ENCODE data around the gene SIRT7. TPM values are rescaled to one million over a fixed set of nuclear protein-coding genes. Genes with fewer than 3 reads are reported as not detected.
A peak's percentile ranks its signal among the peaks of the same experiment; 100 is the strongest.
"Not testable (repeated sequence)": the region's sequence is repeated elsewhere in the genome, so short reads cannot be mapped to it uniquely, and the experiment has no call there.

Gene SIRT7
- total RNA-seq, 3 donors from 2014 or later (not counting 1 experiment from before 2014, with no cell fraction given) = 75.8 to 102 (median 94.9) TPM

- Mint-ChIP-seq H3K4me1 (peaks cover 21 to 35% of the 10 kb centered on the region in 2 donors), H3K27me3 (ENCODE audit: low read depth in 2 of 2) (peaks cover 0 to 3% of the 10 kb centered on the region in 2 donors), H3K4me3 (peak overlapping the region; percentile 97), H3K9me3 (no peaks in the 10 kb centered on the region), H3K27ac (peak overlapping the region in 1 of 2 donors; percentile 80), H3K36me3 (no peaks in the 10 kb centered on the region)
- Histone ChIP-seq H3K9me3 (ENCODE audit: control insufficient read depth, insufficient read depth, low read length) (no peaks in the 10 kb centered on the region), H3K27me3 (ENCODE audit: control insufficient read depth, insufficient read depth, low read length) (no peaks in the 10 kb centered on the region), H3K27ac (ENCODE audit: low read length) (no peak overlapping the region), H3K4me3 (ENCODE audit: low read length) (no peak overlapping the region), H3K4me1 (ENCODE audit: control insufficient read depth, insufficient read depth, low read length) (peaks cover 40% of the 10 kb centered on the region), H3K36me3 (ENCODE audit: control insufficient read depth, insufficient read depth, low read length) (peaks cover 25% of the 10 kb centered on the region)
- no peak for DNase-seq
- intact Hi-C loops (cut with micrococcal nuclease) = no loop called here
- no peak for TF ChIP-seq CTCF (IDR thresholded peaks at IDR 0.05)
- WGBS (ENCODE audit: insufficient coverage) = 66% methylated on average over 14 of the region's 15 CpGs
- ATAC-seq = no peak
Measured at GRCh38 chr17:81918832-81919545, 1.0 kb upstream of the SIRT7 start.

- H3K9me3 ChIP-seq (ENCODE audit: control insufficient read depth, insufficient read depth, low read length); DNase-seq; intact Hi-C loops (cut with micrococcal nuclease); H3K36me3 Mint-ChIP-seq; H3K27me3 Mint-ChIP-seq (ENCODE audit: low read depth in 2 of 2); H3K4me3 ChIP-seq (ENCODE audit: low read length); H3K9me3 Mint-ChIP-seq; H3K27me3 ChIP-seq (ENCODE audit: control insufficient read depth, insufficient read depth, low read length): not testable (repeated sequence)
- Histone ChIP-seq H3K4me1 (ENCODE audit: control insufficient read depth, insufficient read depth, low read length) (peaks cover 33% of the 10 kb centered on the region), H3K36me3 (ENCODE audit: control insufficient read depth, insufficient read depth, low read length) (peaks cover 32% of the 10 kb centered on the region), H3K27ac (ENCODE audit: low read length) (peak overlapping the region; percentile 59)
- 44% methylated on average over 9 of the region's 9 CpGs for WGBS (ENCODE audit: insufficient coverage)
- Mint-ChIP-seq H3K4me3 (peak overlapping the region; percentile 97), H3K4me1 (peaks cover 22 to 34% of the 10 kb centered on the region in 2 donors), H3K27ac (peak overlapping the region; percentile 80 to 90)
- ATAC-seq = peak in 1 of 3 donors; percentile 26
Measured at GRCh38 chr17:81918333-81918669, 325 bp upstream of the SIRT7 start.

GRCh38 chr17:81916234-81917001 lies 1.6 kb downstream of the SIRT7 start:
- H3K27ac ChIP-seq (ENCODE audit: low read length) = no peak overlapping the region
- Mint-ChIP-seq H3K4me3 (peak overlapping the region; percentile 78), H3K9me3 (no peaks in the 10 kb centered on the region), H3K36me3 (no peaks in the 10 kb centered on the region), H3K27me3 (ENCODE audit: low read depth in 2 of 2) (no peaks in the 10 kb centered on the region), H3K4me1 (peaks cover 26 to 36% of the 10 kb centered on the region in 2 donors), H3K27ac (peak overlapping the region in 1 of 2 donors; percentile 90)
- peaks cover 41% of the 10 kb centered on the region for H3K36me3 ChIP-seq (ENCODE audit: control insufficient read depth, insufficient read depth, low read length)
- TF ChIP-seq CTCF (IDR thresholded peaks at IDR 0.05) = no peak
- no peaks in the 10 kb centered on the region for H3K27me3 ChIP-seq (ENCODE audit: control insufficient read depth, insufficient read depth, low read length)
- H3K4me3 ChIP-seq (ENCODE audit: low read length) = no peak overlapping the region
- H3K9me3 ChIP-seq (ENCODE audit: control insufficient read depth, insufficient read depth, low read length) = no peaks in the 10 kb centered on the region
- H3K4me1 ChIP-seq (ENCODE audit: control insufficient read depth, insufficient read depth, low read length) = peaks cover 29% of the 10 kb centered on the region
- WGBS (ENCODE audit: insufficient coverage) = 90% methylated on average over 20 of the region's 21 CpGs
- ATAC-seq (no peak), DNase-seq (no peak)
- intact Hi-C loops (cut with micrococcal nuclease) = no loop called here

GRCh38 chr17:81915331-81915730 lies 2.6 kb downstream of the SIRT7 start:
- intact Hi-C loops (cut with micrococcal nuclease) = no loop called here

More at GRCh38 chr17:81915331-81915730, 2.6 kb downstream of the SIRT7 start:
- 95% methylated on average over 12 of the region's 12 CpGs for WGBS (ENCODE audit: insufficient coverage)
- ATAC-seq (no peak), DNase-seq (no peak)
- Mint-ChIP-seq H3K9me3 (no peaks in the 10 kb centered on the region), H3K27ac (no peak overlapping the region), H3K4me1 (peaks cover 26 to 40% of the 10 kb centered on the region in 2 donors), H3K4me3 (no peak overlapping the region), H3K27me3 (ENCODE audit: low read depth in 2 of 2) (no peaks in the 10 kb centered on the region), H3K36me3 (no peaks in the 10 kb centered on the region)
- no peaks in the 10 kb centered on the region for H3K27me3 ChIP-seq (ENCODE audit: control insufficient read depth, insufficient read depth, low read length)
- peaks cover 34% of the 10 kb centered on the region for H3K4me1 ChIP-seq (ENCODE audit: control insufficient read depth, insufficient read depth, low read length)
- H3K4me3 ChIP-seq (ENCODE audit: low read length) = no peak overlapping the region
- H3K27ac ChIP-seq (ENCODE audit: low read length) = no peak overlapping the region
- H3K36me3 ChIP-seq (ENCODE audit: control insufficient read depth, insufficient read depth, low read length) = peaks cover 41% of the 10 kb centered on the region
- no peaks in the 10 kb centered on the region for H3K9me3 ChIP-seq (ENCODE audit: control insufficient read depth, insufficient read depth, low read length)
- no peak for TF ChIP-seq CTCF (IDR thresholded peaks at IDR 0.05)
